ENCODE results near the gene CHSY3.

CHSY3 gene
- 0 reads per million in 2 experiments for total RNA-seq

DNA sequence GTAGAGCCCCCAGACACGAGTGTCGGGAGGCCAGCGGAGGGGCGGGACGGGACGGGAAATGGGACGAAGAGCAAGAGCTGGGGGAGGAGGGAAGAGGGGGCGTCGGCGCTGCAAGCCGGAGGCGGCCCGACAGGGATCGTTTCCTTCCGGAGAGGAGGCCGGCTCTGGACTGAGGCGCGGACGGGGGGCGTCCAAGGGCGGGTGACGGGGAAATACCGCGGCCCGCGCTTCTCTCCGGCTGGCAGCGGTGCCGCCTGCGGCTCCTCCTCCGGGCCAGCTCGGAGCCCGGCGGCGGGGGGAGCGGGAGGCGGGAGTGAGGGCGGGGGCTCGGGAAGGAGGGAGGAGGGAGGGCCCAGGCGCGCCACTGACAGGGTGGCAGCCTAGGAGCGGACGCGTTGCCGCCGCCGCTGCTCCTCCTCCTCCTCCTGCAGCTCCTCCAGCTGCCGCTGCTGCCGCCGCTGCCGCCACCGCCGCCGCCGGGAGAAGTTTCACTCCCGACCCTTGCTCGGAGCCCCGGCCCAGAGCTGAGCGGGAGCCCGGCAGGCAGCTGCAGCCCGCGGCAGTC is at the start of gene CHSY3:
Gene CHSY3, plus strand, starts transcription at position 364 of the 565 bp plus-strand sequence.
- DNase-seq (ENCODE audit: low read depth), result peak; percentile 19

DNA sequence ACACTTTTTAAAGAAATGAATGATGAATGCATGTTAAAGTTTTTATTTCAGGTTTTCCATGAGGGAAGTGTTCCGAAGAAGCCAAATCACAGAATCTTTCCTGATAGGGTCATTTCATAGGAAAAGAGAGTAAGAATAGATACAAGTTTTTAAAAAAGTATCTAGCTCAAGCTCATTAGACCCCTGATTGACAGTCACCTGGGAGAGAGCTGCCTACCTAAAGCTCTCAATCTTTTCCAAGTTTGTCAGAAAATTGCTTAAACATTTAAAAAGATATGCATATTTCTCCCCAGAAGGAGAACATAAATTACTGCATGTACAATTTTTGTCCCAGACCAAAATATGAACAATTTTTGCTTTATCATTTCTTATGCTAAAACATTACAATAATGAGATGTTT is 47.9 kb upstream of the CHSY3 start:
- no peak for DNase-seq (ENCODE audit: low read depth)

- no peak for DNase-seq (ENCODE audit: low read depth)
These were observed 47.1 kb upstream of the CHSY3 start for GRCh38 chr5:129857116-129857515.

- no peak for DNase-seq (ENCODE audit: low read depth)
These were observed 46.1 kb upstream of the CHSY3 start for GRCh38 chr5:129858131-129858675.

- DNase-seq (ENCODE audit: low read depth), result no peak
These were observed 19.9 kb upstream of the CHSY3 start for GRCh38 chr5:129884322-129884721.

DNA sequence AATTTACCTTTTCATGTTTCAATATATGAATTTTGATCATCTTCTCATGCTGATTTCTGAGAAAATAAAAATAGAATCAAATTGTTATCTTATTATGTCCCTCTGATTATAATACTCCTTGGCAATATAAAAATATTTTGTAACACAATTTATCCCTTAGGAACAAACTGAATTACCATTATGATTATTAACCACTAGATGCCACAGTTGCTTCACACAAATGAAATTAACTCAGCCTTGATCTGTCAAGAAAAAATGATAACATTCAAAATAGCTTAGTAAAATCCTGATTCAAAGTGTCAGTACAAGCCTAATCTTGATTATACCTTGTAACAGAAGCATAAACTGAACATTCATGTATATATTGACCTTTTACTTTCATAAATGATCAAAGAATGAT is 4.8 kb upstream of the CHSY3 start:
- DNase-seq (ENCODE audit: low read depth), result no peak

DNA sequence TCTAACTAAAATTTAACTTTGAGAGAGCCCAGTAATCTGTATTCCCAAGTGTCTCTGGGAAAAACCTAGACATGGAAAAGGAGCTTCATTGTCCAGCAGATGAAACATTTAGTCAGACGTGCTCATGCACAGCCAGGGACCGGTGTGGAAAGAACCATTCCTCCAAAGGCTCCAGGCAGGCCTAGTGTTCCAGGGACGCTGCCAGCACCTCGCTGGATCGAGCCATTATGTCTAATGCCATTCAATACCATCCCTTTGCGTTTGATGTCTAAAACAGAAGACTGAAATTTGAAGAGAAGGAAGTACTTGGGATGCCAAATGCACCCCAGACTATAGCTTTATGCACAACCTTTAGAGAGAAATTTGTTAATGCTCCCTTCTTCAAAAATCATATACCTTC is 1.4 kb upstream of the CHSY3 start:
- DNase-seq (ENCODE audit: low read depth), result no peak

GRCh38 chr5:129903466-129904101 is 681 bp upstream of the CHSY3 start:
- DNase-seq (ENCODE audit: low read depth), result no peak

DNA sequence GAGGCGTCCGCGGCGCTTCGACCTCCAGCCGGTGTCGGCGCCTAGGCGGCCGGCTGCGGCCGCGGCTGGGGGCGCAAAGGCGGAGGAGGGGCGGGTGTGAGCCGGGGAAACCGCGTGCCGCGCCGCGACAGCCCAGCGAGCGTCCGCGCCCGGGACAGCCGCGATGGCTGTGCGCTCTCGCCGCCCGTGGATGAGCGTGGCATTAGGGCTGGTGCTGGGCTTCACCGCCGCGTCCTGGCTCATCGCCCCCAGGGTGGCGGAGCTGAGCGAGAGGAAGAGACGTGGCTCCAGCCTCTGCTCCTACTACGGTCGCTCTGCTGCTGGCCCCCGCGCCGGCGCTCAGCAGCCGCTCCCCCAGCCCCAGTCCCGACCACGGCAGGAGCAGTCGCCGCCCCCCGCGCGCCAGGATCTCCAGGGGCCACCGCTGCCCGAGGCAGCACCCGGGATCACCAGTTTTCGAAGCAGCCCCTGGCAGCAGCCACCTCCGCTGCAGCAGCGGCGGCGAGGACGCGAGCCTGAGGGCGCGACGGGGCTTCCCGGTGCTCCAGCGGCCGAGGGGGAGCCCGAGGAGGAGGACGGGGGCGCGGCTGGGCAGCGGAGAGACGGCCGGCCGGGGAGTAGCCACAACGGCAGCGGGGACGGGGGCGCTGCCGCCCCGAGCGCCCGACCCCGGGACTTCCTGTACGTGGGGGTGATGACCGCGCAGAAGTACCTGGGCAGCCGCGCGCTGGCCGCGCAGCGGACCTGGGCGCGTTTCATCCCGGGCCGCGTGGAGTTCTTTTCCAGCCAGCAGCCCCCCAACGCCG is 605 bp downstream of the CHSY3 start:
- DNase-seq (ENCODE audit: low read depth), result no peak

GRCh38 chr5:129905473-129906176 is 1.4 kb downstream of the CHSY3 start:
- no peak for DNase-seq (ENCODE audit: low read depth)

DNA sequence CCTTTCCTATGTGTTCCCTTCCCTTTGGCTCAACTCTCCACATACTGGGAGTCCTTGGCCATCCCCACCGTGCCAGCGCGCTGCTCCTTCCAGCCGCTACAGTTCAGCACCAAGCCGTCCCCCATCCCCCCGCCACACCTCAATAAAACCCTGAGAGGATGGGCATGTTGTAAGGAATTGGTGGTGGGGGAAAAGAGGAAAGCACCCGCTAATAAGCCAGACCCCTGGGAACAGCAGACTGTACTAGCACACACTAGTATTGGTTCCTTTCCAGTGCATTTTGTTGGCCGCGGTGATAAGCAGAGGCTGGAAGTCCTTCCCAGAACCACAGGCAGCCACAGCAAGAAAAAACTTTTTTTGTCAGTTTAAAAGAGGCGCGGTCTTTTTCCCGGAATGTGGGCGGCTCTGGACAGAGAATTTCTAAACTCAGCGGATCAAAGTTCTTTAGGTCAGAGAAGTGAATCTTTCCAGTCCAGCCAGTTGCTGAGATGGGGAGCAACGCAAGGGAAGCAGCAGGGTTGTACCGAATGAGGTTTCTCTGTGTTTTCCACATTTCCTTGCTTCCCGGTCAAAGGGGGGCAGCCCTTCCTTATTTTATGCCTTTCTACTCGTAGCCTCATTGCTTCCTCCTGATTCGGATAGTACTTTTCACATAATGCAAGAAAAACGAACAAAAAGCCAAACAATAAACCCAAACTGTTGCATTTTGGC is 2.1 kb downstream of the CHSY3 start:
- no peak for DNase-seq (ENCODE audit: low read depth)

- no peak for DNase-seq (ENCODE audit: low read depth)
These were observed 5.0 kb downstream of the CHSY3 start for GRCh38 chr5:129909225-129909624.

- no peak for DNase-seq (ENCODE audit: low read depth)
These were observed 8.5 kb downstream of the CHSY3 start for GRCh38 chr5:129912601-129913255.

DNA sequence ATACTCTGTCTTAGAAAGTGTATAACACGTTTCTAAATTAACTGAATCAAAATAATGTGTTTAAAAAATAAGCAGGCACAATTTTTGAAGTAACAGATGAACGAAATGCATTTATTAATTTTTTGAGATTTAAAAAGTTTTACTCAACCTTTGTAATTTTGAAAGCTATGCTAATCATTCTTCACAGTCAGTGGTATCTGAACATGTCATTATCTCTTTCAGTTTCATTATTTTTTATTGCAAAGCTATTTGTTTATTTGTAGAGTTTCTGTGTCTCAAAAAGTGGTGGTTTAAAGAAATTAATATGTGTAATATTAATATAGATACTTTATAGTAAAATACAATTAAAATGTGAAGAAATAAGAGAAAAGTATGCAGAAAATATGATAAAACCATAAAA is 11.2 kb downstream of the CHSY3 start:
- DNase-seq (ENCODE audit: low read depth), result no peak

- DNase-seq (ENCODE audit: low read depth), result no peak
These were observed 13.0 kb downstream of the CHSY3 start for GRCh38 chr5:129917224-129917623.

- DNase-seq (ENCODE audit: low read depth), result no peak
These were observed 16.9 kb downstream of the CHSY3 start for GRCh38 chr5:129921204-129921603.

GRCh38 chr5:129930221-129930620 is 26.0 kb downstream of the CHSY3 start:
- no peak for DNase-seq (ENCODE audit: low read depth)

DNA sequence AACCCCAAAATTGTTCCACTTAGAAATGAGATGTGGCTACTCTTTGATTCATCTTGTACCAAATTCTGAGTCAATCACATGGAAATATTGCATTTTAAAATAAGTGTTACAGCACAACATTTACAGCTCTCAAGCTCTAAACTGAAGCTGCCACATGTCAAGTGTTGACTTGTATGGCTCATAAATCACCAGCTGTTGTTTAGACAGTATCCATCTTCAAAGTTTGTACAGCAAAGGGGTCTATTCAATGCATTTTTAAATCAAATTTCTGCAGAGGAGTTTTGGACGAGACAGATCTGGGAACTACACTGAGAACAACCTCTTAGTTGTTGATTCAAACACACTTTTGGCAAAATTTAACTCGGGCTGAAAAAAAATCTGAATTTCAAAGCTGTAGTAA is 31.4 kb downstream of the CHSY3 start:
- DNase-seq (ENCODE audit: low read depth), result no peak

DNA sequence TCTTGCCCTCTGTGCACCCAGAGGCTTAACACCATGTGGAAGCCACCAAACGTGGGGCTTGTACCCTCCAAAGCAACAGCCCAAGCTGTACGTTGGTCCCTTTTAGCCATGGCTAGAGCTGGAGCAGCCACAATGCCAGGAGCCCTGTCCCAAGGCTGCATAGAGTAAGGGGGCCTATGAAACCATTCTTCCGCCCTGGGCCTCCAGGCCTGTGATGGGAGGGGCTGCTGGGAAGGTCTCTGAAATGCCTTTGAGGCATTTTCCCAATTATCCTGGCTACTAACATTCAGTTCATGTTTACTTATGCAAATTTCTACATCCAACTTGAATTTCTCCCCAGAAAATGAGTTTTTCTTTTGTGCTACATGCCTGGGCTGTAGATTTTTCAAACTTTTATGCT is 33.8 kb downstream of the CHSY3 start:
- DNase-seq (ENCODE audit: low read depth), result no peak

DNA sequence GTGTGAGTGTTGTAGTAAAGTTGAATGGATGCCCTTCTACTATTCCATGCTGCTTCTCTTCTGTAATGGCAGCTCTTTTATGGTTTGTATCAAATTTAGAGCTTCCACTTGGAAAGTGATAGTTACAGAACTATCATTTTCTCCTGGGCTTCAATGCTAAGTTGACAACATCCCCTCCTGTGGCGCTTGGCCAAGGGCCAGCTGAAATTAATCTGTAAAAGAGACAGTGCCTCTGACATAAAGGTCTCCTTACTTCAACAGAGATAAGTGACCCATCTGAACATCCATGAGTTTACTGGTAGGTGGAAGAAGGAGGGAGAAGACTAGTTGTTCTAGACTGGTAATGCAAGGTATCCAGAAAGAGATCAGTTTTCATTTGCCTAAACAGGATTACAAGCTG is 39.7 kb downstream of the CHSY3 start:
- no peak for DNase-seq (ENCODE audit: low read depth)

GRCh38 chr5:129945028-129945427 is 40.8 kb downstream of the CHSY3 start:
- no peak for DNase-seq (ENCODE audit: low read depth)
